ENCODE data around the gene SCGB1D2. TPM values are rescaled to one million over a fixed set of nuclear protein-coding genes. Genes with fewer than 3 reads are reported as not detected.

SCGB1D2 gene
- total and polyA plus RNA-seq, 9 of the 15 experiments (the other 6 are each of a cell fraction or from before 2014, with no cell fraction given) = not detected

DNA sequence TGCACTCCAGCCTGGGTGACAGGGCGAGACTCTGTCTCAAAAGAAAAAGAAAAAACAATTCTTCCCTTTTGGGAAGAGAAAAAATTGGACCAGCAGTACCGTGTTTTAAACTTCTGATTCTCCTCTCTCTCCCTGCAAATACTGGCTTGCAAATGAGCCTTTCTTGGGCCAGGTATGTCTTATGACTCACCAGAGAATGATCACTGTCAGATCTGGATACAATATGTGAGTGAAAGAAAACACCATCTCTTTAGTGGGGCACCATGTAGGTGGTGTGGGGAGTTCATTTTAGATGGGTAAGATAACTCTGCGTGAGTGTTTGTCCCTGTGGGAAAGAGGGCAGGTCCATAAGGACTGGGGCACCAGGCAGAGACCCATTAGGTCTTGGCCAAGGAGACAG lies 25.5 kb downstream of the SCGB1D2 start:
- peaks cover 25 to 43% of the 10 kb centered on the region in 2 experiments; a peak in 4 of 5 replicates for H3K27me3 ChIP-seq (ENCODE audit: control insufficient read depth in 2 of 2, insufficient read depth in 2 of 2, low read length in 2 of 2)
- 0% methylated on average over 3 of the region's 3 CpGs for WGBS (ENCODE audit: insufficient coverage, low coverage, missing lambda C conversion rate)
- ATAC-seq = no peak

More for the DNA sequence above, 25.5 kb downstream of the SCGB1D2 start:
- in situ Hi-C loops (cut with MboI) = no loop called here
- Histone ChIP-seq H3K4me1 (replicated peaks in 1 of 2; ENCODE audit: control insufficient read depth in 2 of 2, insufficient read depth in 2 of 2, low read length in 2 of 2) (no peaks in the 10 kb centered on the region), H2AFZ (ENCODE audit: low read depth, low read length) (no peak overlapping the region), H3K27ac (ENCODE audit: extremely low read depth, low read depth, low read length) (no peak overlapping the region), H3K4me3 (no peak overlapping the region), H3K79me2 (ENCODE audit: control insufficient read depth, insufficient read depth, low read length) (no peaks in the 10 kb centered on the region), H4K20me1 (replicated peaks; ENCODE audit: control insufficient read depth, insufficient read depth, low read length) (no peaks in the 10 kb centered on the region), H3K9me1 (ENCODE audit: control insufficient read depth, insufficient read depth, low read length) (no peaks in the 10 kb centered on the region), H3K36me3 (ENCODE audit: control insufficient read depth, insufficient read depth, low read length) (no peaks in the 10 kb centered on the region), H3K9me3 (replicated peaks; ENCODE audit: control insufficient read depth, insufficient read depth, low read depth, low read length) (no peaks in the 10 kb centered on the region), H3K9ac (ENCODE audit: insufficient read depth in 1 of 2, low read depth in 2 of 2, low read length in 2 of 2) (no peak overlapping the region), H3K4me2 (ENCODE audit: insufficient read depth, low read length) (no peak overlapping the region)
- no peak for DNase-seq (ENCODE audit: extremely low read depth in 1 of 4, low spot score in 3 of 4)
- no TSS peak for BruUV-seq (replicated peaks)
- no peak for FAIRE-seq
- intact Hi-C loops (cut with micrococcal nuclease) = no loop called here
- TF ChIP-seq ZNF197 (CRISPR knock-in tag; IDR thresholded peaks at IDR 0.05; ENCODE audit: low read depth) = no peak
- no peak for TF ChIP-seq RAD51 (IDR thresholded peaks at IDR 0.05; ENCODE audit: borderline replicate concordance, low read depth)
- no peak for TF ChIP-seq FOXJ2 (tag; IDR thresholded peaks at IDR 0.05)
- no peak for TF ChIP-seq NFYB (IDR thresholded peaks at IDR 0.05; ENCODE audit: extremely low read depth, insufficient read length)
- TF ChIP-seq ZFP36 (IDR thresholded peaks at IDR 0.05; ENCODE audit: low read depth, low read length, partially characterized antibody) = no peak
- TF ChIP-seq, protein P1, sequence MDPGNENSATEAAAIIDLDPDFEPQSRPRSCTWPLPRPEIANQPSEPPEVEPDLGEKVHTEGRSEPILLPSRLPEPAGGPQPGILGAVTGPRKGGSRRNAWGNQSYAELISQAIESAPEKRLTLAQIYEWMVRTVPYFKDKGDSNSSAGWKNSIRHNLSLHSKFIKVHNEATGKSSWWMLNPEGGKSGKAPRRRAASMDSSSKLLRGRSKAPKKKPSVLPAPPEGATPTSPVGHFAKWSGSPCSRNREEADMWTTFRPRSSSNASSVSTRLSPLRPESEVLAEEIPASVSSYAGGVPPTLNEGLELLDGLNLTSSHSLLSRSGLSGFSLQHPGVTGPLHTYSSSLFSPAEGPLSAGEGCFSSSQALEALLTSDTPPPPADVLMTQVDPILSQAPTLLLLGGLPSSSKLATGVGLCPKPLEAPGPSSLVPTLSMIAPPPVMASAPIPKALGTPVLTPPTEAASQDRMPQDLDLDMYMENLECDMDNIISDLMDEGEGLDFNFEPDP (CRISPR knock-in tag; IDR thresholded peaks at IDR 0.05) = no peak
- TF ChIP-seq REST (IDR thresholded peaks at IDR 0.05; ENCODE audit: borderline replicate concordance) = no peak
- no peak for TF ChIP-seq REST (CRISPR knock-in tag; IDR thresholded peaks at IDR 0.05; ENCODE audit: low read depth)
- no peak for TF ChIP-seq NRF1 (conservative IDR thresholded peaks at IDR 0.05 in 1 of 2, IDR thresholded peaks at IDR 0.05 in 1 of 2)
- CTCF ChIA-PET (ENCODE audit: low intra/inter-chr PET ratio) = no interaction called here
- POLR2A ChIA-PET = no interaction called here

Measured in K562 (cell line).